MCF 10A (cell line): Measurements from ENCODE around the gene INF2. TPM values are rescaled to one million over a fixed set of nuclear protein-coding genes. Genes with fewer than 3 reads are reported as not detected.

Experiments used
- BruUV-seq: library from RNA; stranded (reverse); fragments of 400-500 nt; replicated peaks from 2 replicates; lab custom pipeline; 2021; lab: Mats Ljungman, UMichigan
- CTCF ChIA-PET: fragments of 300-600 bp; sonication (Branson Sonifier 250); formaldehyde crosslinking; extraction: SDS; loops from one replicate; lab custom pipeline; 2021; ENCODE audit warnings: antibody characterized with exemption, inconsistent platforms; lab: Yijun Ruan, JAX
- POLR2A ChIA-PET: fragments of 300-600, 350-650 bp; sonication (Branson Sonifier 250); formaldehyde crosslinking; extraction: SDS; loops from one replicate; lab custom pipeline; 2020; ENCODE audit warnings: antibody characterized with exemption, inconsistent platforms; lab: Yijun Ruan, JAX
- DNase-seq: peaks from one replicate; pipeline ENCODE4 v3.0.0-alpha.2; 2018; ENCODE audit not compliant: unreplicated experiment
- H3K27ac Mint-ChIP-seq: one replicate; pipeline ENCODE4 v1.8.0; 2022; ENCODE audit warnings: mild to moderate bottlenecking, low read depth, mixed read lengths; ENCODE audit not compliant: unreplicated experiment
- H3K27me3 Mint-ChIP-seq: one replicate; pipeline ENCODE4 v1.8.0; 2022; ENCODE audit warnings: mixed read lengths; ENCODE audit not compliant: insufficient read depth, unreplicated experiment
- H3K36me3 Mint-ChIP-seq: one replicate; pipeline ENCODE4 v1.8.0; 2022; ENCODE audit warnings: mild to moderate bottlenecking, moderate library complexity, mixed read lengths; ENCODE audit not compliant: insufficient read depth, unreplicated experiment
- H3K4me1 Mint-ChIP-seq: one replicate; pipeline ENCODE4 v1.8.0; 2022; ENCODE audit warnings: mixed read lengths; ENCODE audit not compliant: insufficient read depth, unreplicated experiment
- H3K4me3 Mint-ChIP-seq: one replicate; pipeline ENCODE4 v1.8.0; 2022; ENCODE audit warnings: mild to moderate bottlenecking, moderate library complexity, mixed read lengths; ENCODE audit not compliant: unreplicated experiment
- H3K9me3 Mint-ChIP-seq: one replicate; pipeline ENCODE4 v1.8.0; 2022; ENCODE audit warnings: mixed read lengths; ENCODE audit not compliant: unreplicated experiment
- CTCF ChIP-seq: fragments of 200-600 bp; IDR thresholded peaks from one replicate; pipeline ENCODE4 v1.8.0; 2022; ENCODE audit warnings: antibody characterized with exemption, mild to moderate bottlenecking; ENCODE audit not compliant: unreplicated experiment
- intact Hi-C: fragments of 100-400 bp; cut with micrococcal nuclease; formaldehyde crosslinking; loops from 2 replicates; pipeline ENCODE4 v1.14.1; 2022
- total RNA-seq: library from RNA; stranded (reverse); gene quantifications from 2 replicates; pipeline ENCODE4 v1.2.3, GENCODE V29; 2022

INF2 gene
- total RNA-seq, 1 experiment from 2014 or later: 102 TPM

- intact Hi-C loops: no loop called here
- Mint-ChIP-seq H3K27me3 (no peaks in the 10 kb centered on the region), H3K36me3 (no peaks in the 10 kb centered on the region), H3K9me3 (no peaks in the 10 kb centered on the region), H3K4me3 (no peak overlapping the region), H3K4me1 (peaks cover 7% of the 10 kb centered on the region), H3K27ac (no peak overlapping the region)
- ChIA-PET CTCF (no interaction called here), POLR2A (interaction anchor here (0.8 kb wide), 1 partner anchor 23 kb away, joined by 4 read pairs; no protein-coding TSS in a partner anchor)
- no TSS peak for BruUV-seq
- DNase-seq: no peak
- TF ChIP-seq CTCF: no peak
These were observed 14.0 kb upstream of the INF2 start for GRCh38 chr14:104675447-104675846.

GRCh38 chr14:104676130-104676693, 13.2 kb upstream of the INF2 start:
- Mint-ChIP-seq H3K36me3 (no peaks in the 10 kb centered on the region), H3K4me1 (peaks cover 15% of the 10 kb centered on the region), H3K4me3 (no peak overlapping the region), H3K27ac (no peak overlapping the region), H3K9me3 (no peaks in the 10 kb centered on the region), H3K27me3 (no peaks in the 10 kb centered on the region)
- CTCF ChIA-PET: no interaction called here
- BruUV-seq: no TSS peak
- no peak for TF ChIP-seq CTCF
- POLR2A ChIA-PET: interaction anchor here (0.8 to 6.2 kb wide), 2 partner anchors 13 to 22 kb away, joined by 4 to 60 read pairs; partner anchors contain the start of gene INF2
- intact Hi-C loops: no loop called here
- DNase-seq: no peak

GRCh38 chr14:104676694-104677511, 12.5 kb upstream of the INF2 start:
- H3K4me3 Mint-ChIP-seq: no peak overlapping the region
- ChIA-PET CTCF (interaction anchor here (0.6 to 1.4 kb wide), 3 partner anchors 11 to 73 kb away, joined by 3 to 6 read pairs (median 4); no protein-coding TSS in a partner anchor), POLR2A (interaction anchor here (0.5 to 6.2 kb wide), 5 partner anchors 8 to 1286 kb away, joined by 3 to 60 read pairs (median 4); partner anchors contain the start of gene INF2)
- intact Hi-C loops: no loop called here
- no peak for TF ChIP-seq CTCF
- DNase-seq: no peak
- BruUV-seq: no TSS peak
- H3K9me3 Mint-ChIP-seq: no peaks in the 10 kb centered on the region
- H3K4me1 Mint-ChIP-seq: peaks cover 21% of the 10 kb centered on the region
- H3K27ac Mint-ChIP-seq: no peak overlapping the region
- H3K27me3 Mint-ChIP-seq: no peaks in the 10 kb centered on the region
- peaks cover under 1% of the 10 kb centered on the region for H3K36me3 Mint-ChIP-seq
